Spinal cord (tissue), 10 donors: ENCODE measurements around the gene ATXN1. TPM values are rescaled to one million over a fixed set of nuclear protein-coding genes. Genes with fewer than 3 reads are reported as not detected.

Experiments used
- DNase-seq, 6 donors: peaks; one replicate each; pipeline versions ENCODE4 v3.0.0 to v3.0.0-alpha.2; 2013 to 2015; ENCODE audit warnings: low spot score in 6 of 6, low read depth in 4 of 6
- H3K27ac ChIP-seq: one replicate; pipeline ENCODE4 v1.5.1; 2013; ENCODE audit warnings: low read depth, low read length, control low read depth
- H3K27me3 ChIP-seq: one replicate; pipeline ENCODE4 v1.6.1; 2013; ENCODE audit warnings: low read length; ENCODE audit not compliant: control insufficient read depth, insufficient read depth
- H3K36me3 ChIP-seq: one replicate; pipeline ENCODE4 v1.6.1; 2013; ENCODE audit warnings: low read length; ENCODE audit not compliant: control insufficient read depth, insufficient read depth
- H3K4me1 ChIP-seq: one replicate; pipeline ENCODE4 v1.6.1; 2013; ENCODE audit warnings: low read length; ENCODE audit not compliant: control insufficient read depth, insufficient read depth
- H3K4me3 ChIP-seq: one replicate; pipeline ENCODE4 v1.5.1; 2013; ENCODE audit warnings: low read depth, low read length, control low read depth
- H3K9me3 ChIP-seq: one replicate; pipeline ENCODE4 v1.6.1; 2013; ENCODE audit warnings: low read length; ENCODE audit not compliant: control insufficient read depth, insufficient read depth
- WGBS: methylation state at CpG from one replicate; pipeline ENCODE4 v1.1.5; 2013; ENCODE audit warnings: missing lambda C conversion rate; ENCODE audit not compliant: insufficient coverage; 5-methylcytosine and 5-hydroxymethylcytosine counted together
- polyA plus RNA-seq, 2 donors: library from polyadenylated mRNA; unstranded; fragments of 120-200 nt; gene quantifications; one replicate each; pipeline ENCODE4 v1.2.1, GENCODE V29; 2013; ENCODE audit not compliant: insufficient read length in 2 of 2
- total RNA-seq, 2 donors: library from RNA; depleted of rRNA in 1 of 2; stranded (reverse); fragments of 120-200 nt in 1 of 2; fragments of >200 nt in 1 of 2; gene quantifications; one replicate each; pipeline versions ENCODE4 v1.2.3 to v1.2.4, GENCODE V29; 2013 to 2014
- donor health status: healthy.

ATXN1 gene
- total and polyA plus RNA-seq, 4 donors: 20.2 to 50.1 (median 31.7) TPM

- DNase-seq: no peak
- no peaks in the 10 kb centered on the region for H3K4me1 ChIP-seq
- H3K36me3 ChIP-seq: no peaks in the 10 kb centered on the region
- WGBS: no CpG with 5 or more reads among the region's 5 CpGs
- no peak overlapping the region for H3K4me3 ChIP-seq
- no peaks in the 10 kb centered on the region for H3K9me3 ChIP-seq
- H3K27me3 ChIP-seq: no peaks in the 10 kb centered on the region
- no peak overlapping the region for H3K27ac ChIP-seq
These were observed 23.3 kb downstream of the ATXN1 start for GRCh38 chr6:16737925-16738324.

GRCh38 chr6:16736856-16737775, 24.1 kb downstream of the ATXN1 start:
- no peaks in the 10 kb centered on the region for H3K4me1 ChIP-seq
- no peak overlapping the region for H3K4me3 ChIP-seq
- no peak for DNase-seq
- no peaks in the 10 kb centered on the region for H3K36me3 ChIP-seq
- H3K27me3 ChIP-seq: no peaks in the 10 kb centered on the region
- no CpG with 5 or more reads among the region's 5 CpGs for WGBS
- H3K27ac ChIP-seq: no peak overlapping the region
- no peaks in the 10 kb centered on the region for H3K9me3 ChIP-seq

GRCh38 chr6:16735014-16735413, 26.2 kb downstream of the ATXN1 start:
- no CpG with 5 or more reads among the region's 2 CpGs for WGBS
- Histone ChIP-seq H3K9me3 (no peaks in the 10 kb centered on the region), H3K27me3 (no peaks in the 10 kb centered on the region), H3K4me3 (no peak overlapping the region), H3K27ac (no peak overlapping the region), H3K36me3 (no peaks in the 10 kb centered on the region), H3K4me1 (no peaks in the 10 kb centered on the region)
- no peak for DNase-seq

- no peak for DNase-seq
- Histone ChIP-seq H3K27ac (no peak overlapping the region), H3K4me3 (no peak overlapping the region), H3K9me3 (no peaks in the 10 kb centered on the region), H3K27me3 (no peaks in the 10 kb centered on the region), H3K36me3 (no peaks in the 10 kb centered on the region), H3K4me1 (no peaks in the 10 kb centered on the region)
- 94% methylated on average over 2 of the region's 6 CpGs for whole genome bisulfite sequencing
These were observed 28.2 kb downstream of the ATXN1 start for GRCh38 chr6:16733085-16733484.

- DNase-seq: no peak
- H3K4me3 ChIP-seq: no peak overlapping the region
- H3K9me3 ChIP-seq: no peaks in the 10 kb centered on the region
- H3K27ac ChIP-seq: no peak overlapping the region
- WGBS: 40% methylated on average over 1 of the region's 6 CpGs
- no peaks in the 10 kb centered on the region for H3K36me3 ChIP-seq
- no peaks in the 10 kb centered on the region for H3K4me1 ChIP-seq
- no peaks in the 10 kb centered on the region for H3K27me3 ChIP-seq
These were observed 29.7 kb downstream of the ATXN1 start for GRCh38 chr6:16731478-16732051.

- WGBS: 86% methylated on average over 1 of the region's 7 CpGs
- Histone ChIP-seq H3K36me3 (no peaks in the 10 kb centered on the region), H3K27me3 (no peaks in the 10 kb centered on the region), H3K4me1 (no peaks in the 10 kb centered on the region), H3K4me3 (no peak overlapping the region), H3K27ac (no peak overlapping the region), H3K9me3 (no peaks in the 10 kb centered on the region)
- no peak for DNase-seq
These were observed 30.4 kb downstream of the ATXN1 start for GRCh38 chr6:16730738-16731477.

- Histone ChIP-seq H3K4me3 (no peak overlapping the region), H3K4me1 (no peaks in the 10 kb centered on the region), H3K9me3 (no peaks in the 10 kb centered on the region), H3K27ac (no peak overlapping the region), H3K27me3 (no peaks in the 10 kb centered on the region), H3K36me3 (no peaks in the 10 kb centered on the region)
- DNase-seq: no peak
- WGBS: 100% methylated on average over 2 of the region's 8 CpGs
These were observed 31.5 kb downstream of the ATXN1 start for GRCh38 chr6:16729744-16730143.

GRCh38 chr6:16729183-16729691, 32.0 kb downstream of the ATXN1 start:
- no peak for DNase-seq
- Histone ChIP-seq H3K9me3 (no peaks in the 10 kb centered on the region), H3K27me3 (no peaks in the 10 kb centered on the region), H3K27ac (no peak overlapping the region), H3K4me3 (no peak overlapping the region), H3K4me1 (no peaks in the 10 kb centered on the region), H3K36me3 (no peaks in the 10 kb centered on the region)
- 59% methylated on average over 6 of the region's 7 CpGs for WGBS

- Histone ChIP-seq H3K36me3 (no peaks in the 10 kb centered on the region), H3K9me3 (no peaks in the 10 kb centered on the region), H3K27ac (no peak overlapping the region), H3K4me3 (no peak overlapping the region), H3K27me3 (no peaks in the 10 kb centered on the region), H3K4me1 (no peaks in the 10 kb centered on the region)
- 95% methylated on average over 3 of the region's 6 CpGs for WGBS
- no peak for DNase-seq
These were observed 32.6 kb downstream of the ATXN1 start for GRCh38 chr6:16728513-16729182.
